NCI-H2029 (cell line): ENCODE measurements around the gene TECR.
"Not testable (repeated sequence)": the region's sequence is repeated elsewhere in the genome, so short reads cannot be mapped to it uniquely, and the experiment has no call there.

Experiments used
- DNase-seq: peaks from one replicate; lab custom pipeline; 2025; lab: John Stamatoyannopoulos, UW

The TECR gene

DNA sequence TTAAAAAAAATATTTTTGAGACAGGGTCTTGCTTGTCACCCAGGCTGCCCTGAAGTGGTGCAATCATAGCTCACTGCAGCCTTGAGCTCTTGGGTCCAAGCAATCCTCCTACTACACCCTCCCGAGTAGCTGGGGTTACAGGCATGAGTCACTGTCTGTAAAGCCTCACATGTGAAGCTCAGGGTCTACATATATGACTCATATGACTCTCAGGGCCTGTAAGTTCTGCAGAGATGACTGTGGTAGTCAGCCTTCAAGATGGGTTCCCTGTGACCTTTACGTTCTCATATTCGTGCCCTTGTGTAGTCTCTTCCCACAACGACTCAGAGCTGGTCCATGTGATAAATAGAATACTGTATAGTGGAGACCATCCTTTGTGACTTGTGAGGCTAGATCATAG lies 60.0 kb downstream of the TECR start:
- not testable (repeated sequence) for DNase-seq

DNA sequence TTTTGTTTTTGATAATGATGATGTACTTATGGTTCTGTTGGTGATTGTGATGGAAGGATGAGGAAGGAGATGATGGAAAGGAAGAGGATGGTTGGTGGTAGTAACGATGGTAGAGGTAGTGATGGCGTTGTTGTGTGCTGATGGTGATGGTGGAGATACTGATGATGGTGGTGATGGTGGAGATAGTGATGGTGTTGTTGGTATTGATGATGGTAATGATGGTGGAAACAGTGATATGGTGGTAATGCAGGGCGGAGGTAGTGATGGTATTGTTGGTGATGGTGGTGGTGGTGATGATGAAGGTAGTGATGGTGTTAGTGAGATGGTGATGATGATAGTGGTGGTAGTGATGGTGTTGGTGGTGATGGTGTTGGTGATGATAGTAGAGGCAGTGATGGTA lies 66.2 kb downstream of the TECR start:
- no peak for DNase-seq

DNA sequence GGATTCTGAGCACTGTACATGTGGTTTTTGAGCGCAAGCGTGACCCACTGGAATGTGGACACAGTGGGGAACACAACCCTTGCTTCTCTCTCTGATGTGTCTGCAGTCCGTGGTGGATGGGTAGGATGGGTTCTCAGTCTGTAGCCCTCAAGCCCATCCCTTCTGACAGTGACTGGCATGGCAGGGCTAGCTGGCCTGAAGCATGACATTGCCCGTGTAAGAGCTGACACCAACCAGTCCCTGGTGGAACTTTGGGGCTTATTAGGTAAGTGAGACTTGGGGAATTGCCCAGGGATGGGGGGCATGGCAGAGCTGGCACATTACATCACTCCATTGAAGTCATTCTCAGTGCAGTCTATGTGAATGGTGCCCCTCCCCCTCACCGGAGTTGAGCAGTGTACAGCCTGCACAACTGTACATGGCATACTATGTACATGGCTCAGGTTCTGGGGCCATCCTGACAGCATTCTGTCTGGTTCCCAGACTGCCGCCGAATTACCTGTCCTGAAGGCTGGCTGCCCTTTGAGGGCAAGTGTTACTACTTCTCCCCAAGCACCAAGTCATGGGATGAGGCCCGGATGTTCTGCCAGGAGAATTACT lies 70.3 kb downstream of the TECR start:
- DNase-seq, result no peak

DNA sequence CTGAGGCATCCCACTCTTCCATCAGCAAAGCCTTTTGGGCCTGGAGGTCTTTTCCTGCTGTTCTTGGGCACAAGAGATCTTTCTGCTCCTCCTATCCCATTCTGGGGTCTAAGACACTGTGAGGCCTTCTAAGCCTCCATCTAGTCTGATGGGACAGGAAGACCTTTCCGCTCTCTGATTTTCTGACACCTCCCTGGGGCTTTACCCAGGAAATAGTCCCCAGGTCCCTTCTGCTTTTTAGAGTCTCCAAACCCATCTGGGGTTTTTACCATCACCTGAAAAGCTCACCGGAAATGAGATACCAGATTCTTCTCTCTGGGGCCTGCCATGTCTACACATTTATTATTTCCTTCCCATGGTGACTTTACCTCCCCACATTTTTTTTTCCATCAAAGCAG lies 74.6 kb downstream of the TECR start:
- DNase-seq, result no peak

DNA sequence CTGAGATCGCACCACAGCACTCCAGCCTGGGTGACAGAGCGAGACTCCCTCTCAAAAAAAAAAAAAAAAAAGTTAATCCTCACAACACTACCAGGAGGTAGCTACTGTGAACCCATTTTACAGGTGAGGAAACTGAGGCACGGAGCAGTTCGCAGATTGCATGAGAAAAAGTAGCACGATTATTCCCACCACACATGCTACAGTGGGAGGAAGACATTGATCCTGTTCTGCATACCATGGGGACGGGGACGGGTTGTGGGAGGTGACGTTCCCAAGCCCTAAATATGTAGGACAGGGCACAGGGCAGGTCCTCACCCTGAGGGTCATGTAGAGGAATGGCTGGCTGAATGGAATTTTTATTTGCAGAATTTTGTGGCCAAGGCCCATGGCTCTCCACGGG lies 77.2 kb downstream of the TECR start:
- no peak for DNase-seq

DNA sequence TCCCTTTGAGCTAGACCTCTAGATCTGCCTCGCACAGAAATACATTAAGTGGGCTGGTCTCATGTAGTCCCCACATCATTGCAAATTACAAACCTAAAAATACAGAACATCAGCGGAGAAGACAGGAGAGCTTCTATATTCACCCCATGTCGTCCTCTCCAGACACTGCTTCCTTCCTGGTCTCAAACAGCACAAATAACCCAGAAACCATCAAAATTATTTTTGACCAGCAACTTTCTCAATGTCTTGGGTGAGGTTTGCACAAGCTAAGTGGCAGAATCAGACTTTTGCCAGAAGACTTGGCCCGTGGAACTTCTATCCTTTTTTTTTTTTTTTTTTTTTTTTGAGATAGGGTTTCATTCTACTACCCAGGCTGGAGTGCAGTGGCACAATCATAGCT lies 81.7 kb downstream of the TECR start:
- no peak for DNase-seq

DNA sequence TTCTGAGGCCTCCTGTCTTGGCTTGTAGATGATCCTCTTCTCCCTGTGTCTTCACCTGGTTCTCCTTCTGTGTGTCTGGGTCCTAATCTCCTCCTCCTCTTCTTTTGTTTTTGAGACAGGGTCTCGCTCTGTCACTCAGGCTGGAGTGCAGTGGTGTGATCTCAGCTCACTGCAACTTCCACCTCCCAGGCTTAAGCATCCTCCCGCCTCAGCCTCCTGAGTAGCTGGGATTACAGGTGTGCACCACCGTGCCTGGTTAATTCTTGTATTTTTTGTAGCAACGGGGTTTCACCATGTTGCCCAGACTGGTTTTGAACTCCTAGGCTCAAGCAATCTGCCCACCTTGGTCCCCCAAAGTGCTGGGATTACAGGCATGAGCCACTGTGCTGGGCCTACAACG lies 82.8 kb downstream of the TECR start:
- not testable (repeated sequence) for DNase-seq

DNA sequence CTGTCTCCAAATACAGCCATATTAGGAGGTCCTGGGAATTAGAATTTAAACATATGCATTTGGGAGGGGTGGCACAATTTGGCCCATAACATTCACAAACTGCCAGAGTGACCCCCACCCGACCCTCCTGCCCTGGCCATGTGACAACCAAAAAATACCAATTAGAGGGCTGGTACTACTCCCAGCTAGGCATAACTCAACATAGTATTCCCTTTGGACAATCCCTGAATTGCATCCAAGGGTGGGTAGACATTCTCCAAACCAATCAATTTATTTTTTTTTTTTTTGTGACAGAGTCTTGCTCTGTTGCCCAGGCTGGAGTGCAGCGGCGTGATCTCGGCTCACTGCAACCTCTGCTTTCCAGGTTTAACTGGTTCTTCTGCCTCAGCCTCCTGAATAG lies 83.3 kb downstream of the TECR start:
- no peak for DNase-seq

DNA sequence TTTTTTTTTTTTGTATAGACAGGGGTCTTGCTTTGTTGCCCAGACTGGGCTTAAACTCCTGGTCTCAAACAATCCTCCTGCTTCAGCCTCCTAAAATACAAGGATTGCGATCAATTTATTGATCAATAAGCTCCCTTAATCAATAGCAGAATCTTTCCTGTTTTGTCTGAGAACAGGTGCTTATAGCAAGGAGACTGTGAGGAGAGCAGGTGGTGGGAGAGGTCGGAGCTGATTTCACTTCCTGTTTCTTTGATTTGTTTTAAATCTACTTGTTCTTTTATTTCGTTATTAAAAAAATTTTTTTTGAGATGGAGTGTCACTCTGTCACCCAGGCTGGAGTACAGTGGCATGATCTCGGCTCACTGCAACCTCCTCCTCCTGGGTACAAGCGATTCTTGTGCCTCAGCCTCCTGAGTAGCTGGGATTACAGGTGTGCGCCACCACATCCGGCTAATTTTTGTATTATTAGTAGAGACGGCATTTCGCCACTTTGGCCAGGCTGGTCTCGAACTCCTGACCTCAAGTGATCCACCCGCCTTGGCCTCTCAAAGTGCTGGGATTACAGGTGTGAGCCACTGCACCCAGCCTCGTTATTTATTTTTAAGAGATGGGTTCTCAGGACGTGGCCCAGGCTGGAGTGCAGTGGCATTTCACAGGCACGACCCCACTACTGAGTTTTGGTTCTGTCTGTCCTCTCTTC lies 84.2 kb downstream of the TECR start:
- DNase-seq, result not testable (repeated sequence)

DNA sequence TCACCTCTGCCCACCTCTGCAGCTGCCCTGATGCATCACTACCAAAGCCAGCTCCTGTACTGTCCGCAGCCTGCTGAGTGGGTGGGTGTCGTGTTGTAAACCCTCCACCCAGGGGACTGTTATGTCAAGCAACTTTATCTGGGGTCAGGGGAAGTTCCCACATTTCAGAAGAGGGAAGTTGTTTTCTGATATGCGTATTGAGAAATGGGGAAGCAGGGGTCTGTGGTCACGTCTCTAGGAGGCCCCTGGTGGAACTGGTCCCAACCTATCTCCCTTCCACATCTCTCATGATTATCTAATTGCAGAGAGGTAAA lies 84.7 kb downstream of the TECR start:
- DNase-seq, result no peak
